Glomerular visceral epithelial cell (primary cell): ENCODE measurements around the gene GTF3C1.
"Not testable (repeated sequence)": the region's sequence is repeated elsewhere in the genome, so short reads cannot be mapped to it uniquely, and the experiment has no call there.

Source experiments
- DNase-seq: peaks from one replicate; pipeline ENCODE4 v3.0.0-alpha.2; 2016; ENCODE audit errors: extremely low spot score

GTF3C1 gene

DNA sequence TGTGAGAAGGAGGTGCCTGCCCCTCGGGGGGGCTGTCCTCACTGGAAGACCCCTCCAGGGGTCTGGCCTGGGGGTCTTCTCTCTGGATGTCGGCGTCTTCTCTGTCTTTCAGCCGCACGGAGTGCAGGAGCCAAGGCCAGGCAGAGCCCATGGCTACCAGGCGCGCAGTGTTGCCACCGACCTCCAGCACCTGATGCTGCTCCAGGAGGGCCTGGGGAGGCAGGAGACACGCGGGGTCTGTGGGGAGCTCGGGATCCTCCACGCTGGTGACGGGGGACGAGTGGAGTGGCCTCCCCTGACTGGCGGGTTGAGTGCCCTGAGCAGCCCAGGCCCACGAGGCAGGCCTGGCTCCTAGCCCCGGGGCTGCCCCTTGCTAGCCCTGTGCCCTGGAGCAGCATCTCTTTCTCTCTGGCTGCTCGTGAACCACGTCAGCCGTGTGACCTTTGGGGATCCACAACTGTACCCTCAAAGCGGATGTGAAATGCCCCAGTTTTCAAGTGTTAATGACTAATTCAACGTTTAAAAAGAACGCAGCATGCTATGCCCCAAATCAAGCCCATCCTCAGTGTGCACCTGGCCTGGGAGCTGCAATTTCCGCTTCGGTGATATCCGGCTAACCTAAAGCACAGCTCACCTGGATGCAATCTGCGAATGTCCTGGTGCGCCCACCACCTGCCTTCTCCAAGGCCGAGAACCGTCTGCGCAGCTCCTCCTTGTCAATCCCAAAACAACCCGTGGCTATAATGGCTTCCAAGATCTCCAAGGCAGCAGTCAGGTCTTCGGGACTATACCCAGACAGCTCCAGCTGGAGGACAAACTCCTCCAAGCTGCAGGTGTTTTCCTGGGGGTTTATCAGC lies 84.9 kb downstream of the GTF3C1 start:
- DNase-seq = no peak

GRCh38 chr16:27463741-27464591 lies 85.7 kb downstream of the GTF3C1 start:
- DNase-seq = no peak

- no peak for DNase-seq
Measured at GRCh38 chr16:27462846-27463682, 86.6 kb downstream of the GTF3C1 start.

DNA sequence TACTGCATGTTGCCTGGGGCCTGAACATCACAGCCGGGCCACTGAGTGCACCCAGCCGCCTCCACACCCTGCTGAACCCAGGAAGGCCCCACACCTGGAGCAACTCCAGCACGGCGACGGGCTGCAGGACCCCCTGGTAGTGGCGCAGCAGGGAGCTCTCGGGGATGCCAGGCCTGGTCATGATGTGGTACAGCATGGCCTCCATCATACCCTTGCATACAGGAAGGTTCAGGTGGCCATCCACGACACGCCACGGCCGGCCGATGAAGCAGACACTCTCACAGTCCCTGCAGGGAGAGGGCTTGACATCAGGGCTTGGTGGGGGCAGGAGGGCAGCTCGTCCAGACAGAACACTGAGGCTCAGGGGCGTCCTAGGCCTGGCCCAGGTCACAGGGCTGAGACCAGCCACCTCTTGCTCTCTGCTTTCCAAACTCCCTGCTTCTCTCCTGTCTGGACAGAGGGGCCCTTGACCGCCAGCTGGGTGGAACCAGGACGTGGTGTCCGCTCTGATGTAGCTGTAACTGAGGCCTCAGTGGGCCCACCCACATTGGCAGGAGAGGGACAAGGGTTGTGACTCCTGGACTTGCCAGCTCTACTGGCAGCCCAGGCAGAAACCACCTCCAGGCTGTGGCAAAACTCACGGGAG lies 87.4 kb downstream of the GTF3C1 start:
- DNase-seq = no peak

DNA sequence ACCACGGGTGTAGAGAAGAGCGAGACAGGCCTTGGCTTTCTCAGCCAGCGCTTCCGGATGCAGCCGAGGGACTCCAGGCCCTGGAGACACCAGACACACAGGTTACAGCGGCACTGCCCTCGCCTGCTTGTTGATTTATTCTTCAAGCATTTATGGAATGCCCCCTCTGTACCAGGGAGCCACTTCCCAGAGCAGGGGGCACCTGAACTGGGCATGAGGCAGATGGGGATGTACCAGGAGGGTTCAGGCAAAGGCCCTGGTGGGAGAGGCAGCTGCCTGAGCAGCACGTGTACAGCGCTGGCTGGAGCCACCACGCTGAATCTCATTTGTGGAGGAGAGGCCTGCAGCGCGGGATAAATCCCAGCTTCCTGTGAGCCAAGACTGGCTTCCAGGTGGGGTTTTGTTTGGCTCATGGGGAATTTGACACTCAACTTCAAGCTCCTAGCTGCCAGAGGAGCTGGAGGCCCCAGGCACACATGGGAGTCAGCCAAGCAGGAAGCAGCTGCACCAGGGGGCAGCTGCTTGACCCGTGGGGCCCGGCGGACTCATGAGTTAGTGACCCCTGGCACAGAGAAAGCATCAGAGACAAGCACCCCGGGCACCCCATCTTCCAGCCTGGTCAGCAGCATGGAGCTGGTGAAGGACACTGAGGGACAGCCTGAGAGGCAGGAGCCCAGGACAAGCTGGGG lies 88.1 kb downstream of the GTF3C1 start:
- DNase-seq = peak; percentile 47

GRCh38 chr16:27460663-27461482 lies 88.8 kb downstream of the GTF3C1 start:
- DNase-seq = no peak

GRCh38 chr16:27460213-27460612 lies 89.5 kb downstream of the GTF3C1 start:
- DNase-seq = no peak

DNA sequence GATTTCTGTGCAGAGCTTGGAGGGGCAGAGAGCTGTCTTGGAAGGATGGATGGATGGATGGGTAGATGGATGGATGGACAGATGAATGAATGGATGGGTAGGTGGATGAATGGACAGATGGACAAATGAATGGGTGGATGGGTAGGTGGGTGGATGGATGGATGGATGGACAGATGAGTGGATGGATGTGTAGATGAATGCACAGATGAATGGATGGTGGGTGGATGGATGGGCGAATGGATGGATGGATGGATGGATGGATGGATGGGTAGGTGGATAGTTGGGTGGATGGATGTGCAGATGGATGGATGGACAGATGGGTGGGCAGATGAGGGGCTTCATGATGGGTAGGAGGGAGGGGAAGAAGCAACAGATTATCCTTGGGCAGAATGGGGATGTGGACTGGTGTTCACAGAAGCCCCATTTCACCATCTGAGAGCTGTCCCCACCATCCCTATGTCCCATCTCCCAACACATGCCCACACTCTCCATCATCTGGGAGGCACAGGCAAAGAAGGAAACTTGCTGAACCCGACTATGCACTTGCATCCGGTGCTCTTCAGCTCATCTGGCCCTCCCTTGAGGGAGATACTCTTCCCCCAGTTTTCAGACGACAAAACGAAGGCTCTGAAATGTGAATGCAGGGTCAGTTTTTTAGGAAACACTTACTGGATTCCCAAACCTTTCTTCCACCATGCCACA lies 90.6 kb downstream of the GTF3C1 start:
- no peak for DNase-seq

- DNase-seq = no peak
Measured at GRCh38 chr16:27458258-27458657, 91.5 kb downstream of the GTF3C1 start.

GRCh38 chr16:27457605-27457900 lies 92.2 kb downstream of the GTF3C1 start:
- not testable (repeated sequence) for DNase-seq

GRCh38 chr16:27455700-27456099 lies 94.0 kb downstream of the GTF3C1 start:
- DNase-seq = no peak

- DNase-seq = no peak
Measured at GRCh38 chr16:27453494-27453825, 96.3 kb downstream of the GTF3C1 start.

DNA sequence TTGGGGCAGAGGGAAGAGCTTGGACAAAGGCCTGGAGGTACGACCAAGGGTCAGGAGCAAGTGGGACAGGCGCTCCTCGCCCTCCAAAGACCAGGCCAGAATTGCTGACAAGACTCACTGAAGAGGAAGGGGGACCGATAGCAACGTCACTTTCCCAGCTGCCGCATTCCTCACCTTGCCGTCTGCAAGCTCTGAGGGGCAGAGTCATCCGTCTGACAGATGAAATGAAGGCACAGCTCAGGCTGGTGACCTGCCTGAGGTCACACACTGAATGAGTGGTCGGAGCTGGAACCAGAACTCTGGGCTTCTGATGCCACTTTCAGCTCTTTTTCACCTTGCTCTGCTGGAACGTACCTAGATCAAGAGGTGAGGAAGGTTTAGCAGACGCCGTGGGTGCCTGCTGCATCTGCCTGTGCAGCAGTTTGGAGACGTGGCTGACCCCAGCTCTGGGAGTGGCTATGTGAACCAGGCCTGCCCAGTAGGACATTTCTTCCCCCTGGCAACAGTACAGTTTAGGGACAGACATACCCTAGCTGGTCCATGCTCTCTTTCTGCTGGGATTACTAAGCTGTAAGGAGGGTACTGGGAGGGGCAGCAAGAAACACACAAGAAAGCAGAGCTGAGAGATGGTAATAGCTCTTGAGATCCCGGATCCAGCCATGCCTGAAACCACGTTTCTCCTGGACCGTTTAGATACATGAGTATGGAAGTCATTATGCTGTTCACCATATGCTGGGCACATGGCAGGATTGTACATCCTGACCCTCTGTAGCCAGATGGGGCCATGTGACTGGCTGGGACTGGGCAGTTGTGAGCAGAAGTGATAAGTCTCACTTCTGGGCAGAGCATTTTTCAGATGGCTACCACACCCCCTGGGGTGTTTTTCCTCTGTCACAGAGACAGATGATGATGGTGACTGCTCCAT lies 96.9 kb downstream of the GTF3C1 start:
- no peak for DNase-seq

GRCh38 chr16:27450196-27450549 lies 99.5 kb downstream of the GTF3C1 start:
- DNase-seq = no peak

DNA sequence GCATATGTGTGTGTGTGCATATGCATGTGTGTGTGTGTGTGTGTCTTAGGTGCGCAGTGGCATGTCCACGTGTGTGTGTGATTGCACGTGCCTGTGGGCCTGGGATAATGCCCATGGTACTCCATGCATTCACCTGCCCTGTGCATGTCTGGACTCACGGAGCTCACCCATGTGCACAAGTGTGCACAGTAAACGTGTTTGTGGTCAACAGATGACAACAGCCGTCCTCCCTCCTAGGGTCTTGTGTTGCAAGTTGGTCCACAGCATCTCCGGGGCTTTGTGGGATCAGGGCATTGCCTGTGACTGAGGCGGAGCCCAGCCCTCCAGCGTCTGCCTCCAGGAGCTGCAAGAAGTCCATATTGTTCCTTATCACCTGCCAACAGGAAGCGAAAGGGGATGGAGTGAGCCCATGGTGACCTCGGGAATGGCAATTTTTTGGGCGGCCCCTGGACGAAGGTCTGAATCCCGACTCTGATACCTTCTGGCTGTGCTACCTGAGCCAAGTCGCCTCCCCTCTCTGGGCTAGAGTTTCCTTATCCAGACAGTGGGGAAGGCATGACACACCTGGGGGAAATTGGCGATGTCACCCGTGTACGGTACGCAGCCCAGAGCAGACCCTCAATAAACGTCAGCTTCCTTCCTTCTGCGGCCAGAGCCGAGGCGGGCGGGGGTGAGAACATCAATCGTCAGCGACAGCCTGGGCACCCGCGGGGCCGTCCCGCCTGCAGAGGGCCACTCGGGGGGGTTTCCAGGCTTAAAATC lies 100.1 kb downstream of the GTF3C1 start:
- no peak for DNase-seq

DNA sequence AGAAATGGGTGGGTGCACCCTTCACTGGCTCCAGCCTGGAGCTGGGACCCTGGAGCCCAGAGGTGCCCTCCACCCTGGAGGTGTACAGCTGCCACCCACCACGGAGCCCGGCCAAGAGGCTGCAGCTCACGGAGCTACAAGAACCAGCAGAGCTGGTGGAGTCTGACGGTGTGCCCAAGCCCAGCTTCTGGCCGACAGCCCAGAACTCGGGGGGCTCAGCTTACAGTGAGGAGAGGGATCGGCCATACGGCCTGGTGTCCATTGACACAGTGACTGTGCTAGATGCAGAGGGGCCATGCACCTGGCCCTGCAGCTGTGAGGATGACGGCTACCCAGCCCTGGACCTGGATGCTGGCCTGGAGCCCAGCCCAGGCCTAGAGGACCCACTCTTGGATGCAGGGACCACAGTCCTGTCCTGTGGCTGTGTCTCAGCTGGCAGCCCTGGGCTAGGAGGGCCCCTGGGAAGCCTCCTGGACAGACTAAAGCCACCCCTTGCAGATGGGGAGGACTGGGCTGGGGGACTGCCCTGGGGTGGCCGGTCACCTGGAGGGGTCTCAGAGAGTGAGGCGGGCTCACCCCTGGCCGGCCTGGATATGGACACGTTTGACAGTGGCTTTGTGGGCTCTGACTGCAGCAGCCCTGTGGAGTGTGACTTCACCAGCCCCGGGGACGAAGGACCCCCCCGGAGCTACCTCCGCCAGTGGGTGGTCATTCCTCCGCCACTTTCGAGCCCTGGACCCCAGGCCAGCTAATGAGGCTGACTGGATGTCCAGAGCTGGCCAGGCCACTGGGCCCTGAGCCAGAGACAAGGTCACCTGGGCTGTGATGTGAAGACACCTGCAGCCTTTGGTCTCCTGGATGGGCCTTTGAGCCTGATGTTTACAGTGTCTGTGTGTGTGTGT lies 100.9 kb downstream of the GTF3C1 start:
- no peak for DNase-seq

DNA sequence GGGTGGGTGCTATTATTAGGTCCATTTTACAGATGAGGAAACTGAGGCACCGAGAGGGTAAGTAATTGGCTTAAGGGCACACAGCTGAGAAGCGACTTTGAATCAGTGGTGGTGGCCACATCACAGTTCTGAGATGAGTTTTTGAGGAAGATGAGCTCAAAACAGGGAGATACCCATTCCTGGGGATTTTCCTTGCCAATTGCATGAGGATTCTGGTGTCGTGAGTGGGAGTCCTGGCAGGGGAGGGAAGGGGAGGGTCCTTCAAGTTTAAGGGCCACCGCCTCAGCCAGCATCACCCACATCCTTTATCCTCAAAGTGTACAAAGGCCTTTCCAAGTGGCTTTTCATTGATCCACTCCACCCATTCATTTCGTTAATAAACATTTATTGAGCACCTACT lies 102.4 kb downstream of the GTF3C1 start:
- no peak for DNase-seq
